A549 (cell line): ENCODE results near the gene RABGAP1L.

Source experiments
- CEBPB ChIP-seq, 2 experiments: fragments of >200 bp in 1 of 2; sonication (Bioruptor Twin) in 1 of 2; formaldehyde crosslinking in 1 of 2; IDR thresholded peaks; 2 replicates each; pipeline ENCODE4 v1.6.1; 2012 to 2016
- CHD2 ChIP-seq: fragments of 150-350 bp; IDR thresholded peaks from 2 replicates; pipeline ENCODE4 v1.6.1; 2014; ENCODE audit warnings: low read length; ENCODE audit not compliant: partially characterized antibody
- KDM1A ChIP-seq: fragments of 200-600 bp; sonication (generic); IDR thresholded peaks from 2 replicates; pipeline ENCODE4 v1.6.1; 2016; ENCODE audit warnings: low read depth, mild to moderate bottlenecking
- PHF8 ChIP-seq: fragments of 200-600 bp; sonication (generic); IDR thresholded peaks from 2 replicates; pipeline ENCODE4 v1.6.1; 2016; ENCODE audit warnings: low read depth, mild to moderate bottlenecking, antibody characterized with exemption, moderate library complexity, borderline replicate concordance
- POLR2A ChIP-seq: IDR thresholded peaks from 2 replicates; pipeline ENCODE4 v1.6.1; 2012; ENCODE audit warnings: mild to moderate bottlenecking, low read length
- RAD21 ChIP-seq, 2 experiments: fragments of >200 bp in 1 of 2; sonication (Bioruptor Twin) in 1 of 2; formaldehyde crosslinking in 1 of 2; IDR thresholded peaks in 1 of 2; conservative IDR thresholded peaks in 1 of 2; 2 replicates in 1 of 2; 3 replicates in 1 of 2; pipeline ENCODE4 v1.6.1; 2012 to 2018; ENCODE audit warnings: inconsistent platforms in 1 of 2
- RCOR1 ChIP-seq: fragments of 150-350 bp; IDR thresholded peaks from 2 replicates; pipeline ENCODE4 v1.6.1; 2014; ENCODE audit warnings: antibody characterized with exemption, low read length, low read depth
- SMC3 ChIP-seq: fragments of >200 bp; sonication (Bioruptor Twin); formaldehyde crosslinking; IDR thresholded peaks from 3 replicates; pipeline ENCODE4 v1.6.1; 2018; ENCODE audit warnings: inconsistent platforms
- ZNF302 ChIP-seq: fragments of 250-450 bp; sonication (Bioruptor Pico); IDR thresholded peaks from 2 replicates; pipeline ENCODE4 v1.9.0; 2021; ENCODE audit warnings: inconsistent platforms, mild to moderate bottlenecking, moderate library complexity
- TF ChIP-seq, protein P1 (sequence below): fragments of >200 bp; sonication (Bioruptor Twin); formaldehyde crosslinking; IDR thresholded peaks from 3 replicates; pipeline ENCODE4 v1.5.1; 2016
- TF ChIP-seq, protein P2 (sequence below): fragments of 450-650 bp; IDR thresholded peaks from 2 replicates; pipeline ENCODE4 v1.6.1; 2014; ENCODE audit warnings: antibody characterized with exemption
- TF ChIP-seq, protein P3 (sequence below): IDR thresholded peaks from 2 replicates; pipeline ENCODE4 v1.6.1; 2012

DNA sequence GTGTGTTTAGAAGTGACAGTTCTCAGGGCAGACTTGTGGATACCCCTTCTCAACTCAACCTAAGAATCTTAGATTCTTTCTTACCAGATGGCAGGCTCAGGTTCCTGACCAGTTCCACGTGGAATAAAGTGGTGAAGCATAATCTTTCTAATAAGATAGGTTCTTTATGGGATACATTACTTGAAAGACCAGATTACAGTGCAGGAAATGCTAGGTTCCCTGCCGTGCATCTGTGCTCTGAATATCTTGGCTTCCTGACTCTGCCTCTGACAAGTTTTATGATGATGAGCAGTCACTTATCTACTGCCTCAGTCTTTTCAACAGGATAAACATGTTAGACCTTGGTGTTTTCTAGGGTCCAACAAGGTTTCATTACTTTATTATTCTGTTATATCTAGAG lies 632.5 kb downstream of the RABGAP1L start:
- TF ChIP-seq CEBPB (IDR thresholded peaks at IDR 0.05), result no peak
- TF ChIP-seq, protein P1, sequence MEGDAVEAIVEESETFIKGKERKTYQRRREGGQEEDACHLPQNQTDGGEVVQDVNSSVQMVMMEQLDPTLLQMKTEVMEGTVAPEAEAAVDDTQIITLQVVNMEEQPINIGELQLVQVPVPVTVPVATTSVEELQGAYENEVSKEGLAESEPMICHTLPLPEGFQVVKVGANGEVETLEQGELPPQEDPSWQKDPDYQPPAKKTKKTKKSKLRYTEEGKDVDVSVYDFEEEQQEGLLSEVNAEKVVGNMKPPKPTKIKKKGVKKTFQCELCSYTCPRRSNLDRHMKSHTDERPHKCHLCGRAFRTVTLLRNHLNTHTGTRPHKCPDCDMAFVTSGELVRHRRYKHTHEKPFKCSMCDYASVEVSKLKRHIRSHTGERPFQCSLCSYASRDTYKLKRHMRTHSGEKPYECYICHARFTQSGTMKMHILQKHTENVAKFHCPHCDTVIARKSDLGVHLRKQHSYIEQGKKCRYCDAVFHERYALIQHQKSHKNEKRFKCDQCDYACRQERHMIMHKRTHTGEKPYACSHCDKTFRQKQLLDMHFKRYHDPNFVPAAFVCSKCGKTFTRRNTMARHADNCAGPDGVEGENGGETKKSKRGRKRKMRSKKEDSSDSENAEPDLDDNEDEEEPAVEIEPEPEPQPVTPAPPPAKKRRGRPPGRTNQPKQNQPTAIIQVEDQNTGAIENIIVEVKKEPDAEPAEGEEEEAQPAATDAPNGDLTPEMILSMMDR, result no peak
- TF ChIP-seq, protein P2, sequence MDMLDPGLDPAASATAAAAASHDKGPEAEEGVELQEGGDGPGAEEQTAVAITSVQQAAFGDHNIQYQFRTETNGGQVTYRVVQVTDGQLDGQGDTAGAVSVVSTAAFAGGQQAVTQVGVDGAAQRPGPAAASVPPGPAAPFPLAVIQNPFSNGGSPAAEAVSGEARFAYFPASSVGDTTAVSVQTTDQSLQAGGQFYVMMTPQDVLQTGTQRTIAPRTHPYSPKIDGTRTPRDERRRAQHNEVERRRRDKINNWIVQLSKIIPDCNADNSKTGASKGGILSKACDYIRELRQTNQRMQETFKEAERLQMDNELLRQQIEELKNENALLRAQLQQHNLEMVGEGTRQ, result no peak
- TF ChIP-seq PHF8, result no peak
- no peak for TF ChIP-seq KDM1A
- no peak for TF ChIP-seq CHD2
- TF ChIP-seq, protein P3, sequence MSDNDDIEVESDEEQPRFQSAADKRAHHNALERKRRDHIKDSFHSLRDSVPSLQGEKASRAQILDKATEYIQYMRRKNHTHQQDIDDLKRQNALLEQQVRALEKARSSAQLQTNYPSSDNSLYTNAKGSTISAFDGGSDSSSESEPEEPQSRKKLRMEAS, result no peak
- TF ChIP-seq POLR2A, result no peak
- TF ChIP-seq ZNF302 (CRISPR knock-in tag), result no peak
- no peak for TF ChIP-seq RCOR1
- TF ChIP-seq RAD21 (conservative IDR thresholded peaks at IDR 0.05 in 1 of 2, IDR thresholded peaks at IDR 0.05 in 1 of 2), result no peak
- TF ChIP-seq SMC3, result no peak
